CD1c-positive myeloid dendritic cell (primary cell): ENCODE results near the gene IGSF6.
"Not testable (repeated sequence)": the region's sequence is repeated elsewhere in the genome, so short reads cannot be mapped to it uniquely, and the experiment has no call there.

Experiments used
- DNase-seq: peaks from one replicate; pipeline ENCODE4 v3.0.0-alpha.2; 2016; ENCODE audit errors: extremely low spot score

The IGSF6 gene

GRCh38 chr16:21629616-21630539 is 22.5 kb downstream of the IGSF6 start:
- DNase-seq: not testable (repeated sequence)

GRCh38 chr16:21628772-21629171 is 23.6 kb downstream of the IGSF6 start:
- DNase-seq: no peak

GRCh38 chr16:21628121-21628726 is 24.2 kb downstream of the IGSF6 start:
- no peak for DNase-seq

GRCh38 chr16:21626659-21627277 is 25.6 kb downstream of the IGSF6 start:
- DNase-seq: peak; percentile 79

GRCh38 chr16:21625026-21625425 is 27.4 kb downstream of the IGSF6 start:
- no peak for DNase-seq

- no peak for DNase-seq
These were observed 29.9 kb downstream of the IGSF6 start for GRCh38 chr16:21622545-21622944.

GRCh38 chr16:21620592-21620991 is 31.8 kb downstream of the IGSF6 start:
- no peak for DNase-seq

- DNase-seq: no peak
These were observed 32.5 kb downstream of the IGSF6 start for GRCh38 chr16:21619765-21620425.

- DNase-seq: no peak
These were observed 34.1 kb downstream of the IGSF6 start for GRCh38 chr16:21618281-21618680.

GRCh38 chr16:21617607-21618006 is 34.8 kb downstream of the IGSF6 start:
- DNase-seq: peak; percentile 51

- DNase-seq: no peak
These were observed 37.5 kb downstream of the IGSF6 start for GRCh38 chr16:21614896-21615295.

- no peak for DNase-seq
These were observed 38.6 kb downstream of the IGSF6 start for GRCh38 chr16:21613781-21614180.

- DNase-seq: no peak
These were observed 39.0 kb downstream of the IGSF6 start for GRCh38 chr16:21613361-21613760.

- DNase-seq: peak; percentile 68
These were observed 40.6 kb downstream of the IGSF6 start for GRCh38 chr16:21611556-21612384.

GRCh38 chr16:21611198-21611555 is 41.2 kb downstream of the IGSF6 start:
- peak; percentile 87 for DNase-seq

- DNase-seq: no peak
These were observed 41.6 kb downstream of the IGSF6 start for GRCh38 chr16:21610766-21611165.

GRCh38 chr16:21610006-21610544 is 42.3 kb downstream of the IGSF6 start:
- no peak for DNase-seq

- DNase-seq: peak; percentile 87
These were observed 43.6 kb downstream of the IGSF6 start for GRCh38 chr16:21608639-21609328.

GRCh38 chr16:21605848-21606247 is 46.6 kb downstream of the IGSF6 start:
- not testable (repeated sequence) for DNase-seq

GRCh38 chr16:21603928-21604327 is 48.5 kb downstream of the IGSF6 start:
- peak; percentile 56 for DNase-seq
